ENCODE results near the gene ZNF415.
"Not testable (repeated sequence)": the region's sequence is repeated elsewhere in the genome, so short reads cannot be mapped to it uniquely, and the experiment has no call there.

ZNF415 gene

GRCh38 chr19:53130506-53130905 lies 2.2 kb downstream of the ZNF415 start:
- no peak overlapping the region for H3K27ac Mint-ChIP-seq
- H3K36me3 Mint-ChIP-seq, result peaks cover 31% of the 10 kb centered on the region
- no peak overlapping the region for H3K4me3 Mint-ChIP-seq
- H3K9me3 Mint-ChIP-seq (ENCODE audit: low read depth), result peaks cover 22% of the 10 kb centered on the region
- H3K4me1 Mint-ChIP-seq (ENCODE audit: low read depth), result peaks cover 8% of the 10 kb centered on the region
- peaks cover 11% of the 10 kb centered on the region for H3K27me3 Mint-ChIP-seq

GRCh38 chr19:53126733-53127526 lies 5.8 kb downstream of the ZNF415 start:
- H3K4me1 Mint-ChIP-seq (ENCODE audit: low read depth); H3K4me3 Mint-ChIP-seq; H3K27ac Mint-ChIP-seq: not testable (repeated sequence)
- Mint-ChIP-seq H3K36me3 (peaks cover 34% of the 10 kb centered on the region), H3K27me3 (peaks cover 10% of the 10 kb centered on the region), H3K9me3 (ENCODE audit: low read depth) (peaks cover 27% of the 10 kb centered on the region)

- no peak overlapping the region for H3K27ac Mint-ChIP-seq
- peaks cover 5% of the 10 kb centered on the region for H3K27me3 Mint-ChIP-seq
- no peak overlapping the region for H3K4me3 Mint-ChIP-seq
- no peaks in the 10 kb centered on the region for H3K4me1 Mint-ChIP-seq (ENCODE audit: low read depth)
- peaks cover 28% of the 10 kb centered on the region for H3K36me3 Mint-ChIP-seq
- peaks cover 17% of the 10 kb centered on the region for H3K9me3 Mint-ChIP-seq (ENCODE audit: low read depth)
Observed at GRCh38 chr19:53123400-53123799, 9.3 kb downstream of the ZNF415 start.

GRCh38 chr19:53112286-53112685 lies 20.4 kb downstream of the ZNF415 start:
- Mint-ChIP-seq H3K4me1 (ENCODE audit: low read depth) (no peaks in the 10 kb centered on the region), H3K4me3 (no peak overlapping the region), H3K27me3 (peaks cover 1% of the 10 kb centered on the region), H3K9me3 (ENCODE audit: low read depth) (peaks cover 43% of the 10 kb centered on the region), H3K27ac (no peak overlapping the region), H3K36me3 (peaks cover 46% of the 10 kb centered on the region)

GRCh38 chr19:53109527-53109926 lies 23.2 kb downstream of the ZNF415 start:
- Mint-ChIP-seq H3K4me3 (no peak overlapping the region), H3K27ac (no peak overlapping the region), H3K4me1 (ENCODE audit: low read depth) (no peaks in the 10 kb centered on the region), H3K9me3 (ENCODE audit: low read depth) (peaks cover 35% of the 10 kb centered on the region), H3K36me3 (peaks cover 32% of the 10 kb centered on the region), H3K27me3 (peaks cover 1% of the 10 kb centered on the region)

- peaks cover 29% of the 10 kb centered on the region for H3K4me1 Mint-ChIP-seq (ENCODE audit: low read depth)
- H3K27me3 Mint-ChIP-seq, result no peaks in the 10 kb centered on the region
- peaks cover 9% of the 10 kb centered on the region for H3K9me3 Mint-ChIP-seq (ENCODE audit: low read depth)
- H3K27ac Mint-ChIP-seq, result peak within 1 kb of the TSS; percentile 91
- peaks cover 21% of the 10 kb centered on the region for H3K36me3 Mint-ChIP-seq
- H3K4me3 Mint-ChIP-seq, result peak within 1 kb of the TSS; percentile 96
Observed at GRCh38 chr19:53103234-53104203, 29.2 kb downstream of the ZNF415 start, which contains the start of gene ZNF160. Gene ZNF160, minus strand, starts transcription at chr19:53103422. Its CDS starts 17,146 bp downstream, at chr19:53086276.

GRCh38 chr19:53102756-53103233 lies 29.9 kb downstream of the ZNF415 start:
- Mint-ChIP-seq H3K27ac (peak overlapping the region; percentile 91), H3K4me3 (peak overlapping the region; percentile 96), H3K9me3 (ENCODE audit: low read depth) (peaks cover 3% of the 10 kb centered on the region)

GRCh38 chr19:53102206-53102755 lies 30.4 kb downstream of the ZNF415 start:
- Mint-ChIP-seq H3K4me3 (peak overlapping the region; percentile 96), H3K9me3 (ENCODE audit: low read depth) (peaks cover 3% of the 10 kb centered on the region), H3K27ac (peak overlapping the region; percentile 91), H3K4me1 (ENCODE audit: low read depth) (peaks cover 34% of the 10 kb centered on the region), H3K36me3 (peaks cover 22% of the 10 kb centered on the region), H3K27me3 (no peaks in the 10 kb centered on the region)

More at GRCh38 chr19:53102756-53103233, 29.9 kb downstream of the ZNF415 start:
- Mint-ChIP-seq H3K4me1 (ENCODE audit: low read depth) (peaks cover 32% of the 10 kb centered on the region), H3K27me3 (no peaks in the 10 kb centered on the region), H3K36me3 (peaks cover 17% of the 10 kb centered on the region)

- Mint-ChIP-seq H3K27ac (peak overlapping the region; percentile 91), H3K4me1 (ENCODE audit: low read depth) (peaks cover 36% of the 10 kb centered on the region), H3K4me3 (peak overlapping the region; percentile 96), H3K9me3 (ENCODE audit: low read depth) (no peaks in the 10 kb centered on the region), H3K36me3 (peaks cover 21% of the 10 kb centered on the region), H3K27me3 (no peaks in the 10 kb centered on the region)
Observed at GRCh38 chr19:53101518-53101917, 31.2 kb downstream of the ZNF415 start.

GRCh38 chr19:53098570-53098969 lies 34.1 kb downstream of the ZNF415 start:
- H3K27me3 Mint-ChIP-seq; H3K27ac Mint-ChIP-seq; H3K9me3 Mint-ChIP-seq (ENCODE audit: low read depth); H3K4me3 Mint-ChIP-seq: not testable (repeated sequence)
- Mint-ChIP-seq H3K36me3 (peaks cover 32% of the 10 kb centered on the region), H3K4me1 (ENCODE audit: low read depth) (peaks cover 34% of the 10 kb centered on the region)

- Mint-ChIP-seq H3K4me1 (ENCODE audit: low read depth) (peaks cover 29% of the 10 kb centered on the region), H3K36me3 (peaks cover 35% of the 10 kb centered on the region)
- not testable (repeated sequence) for H3K27me3 Mint-ChIP-seq; H3K9me3 Mint-ChIP-seq (ENCODE audit: low read depth); H3K27ac Mint-ChIP-seq; H3K4me3 Mint-ChIP-seq
Observed at GRCh38 chr19:53096982-53097690, 35.6 kb downstream of the ZNF415 start.

GRCh38 chr19:53096579-53096978 lies 36.1 kb downstream of the ZNF415 start:
- H3K9me3 Mint-ChIP-seq (ENCODE audit: low read depth); H3K27ac Mint-ChIP-seq; H3K4me3 Mint-ChIP-seq; H3K27me3 Mint-ChIP-seq: not testable (repeated sequence)
- peaks cover 35% of the 10 kb centered on the region for H3K36me3 Mint-ChIP-seq
- peaks cover 23% of the 10 kb centered on the region for H3K4me1 Mint-ChIP-seq (ENCODE audit: low read depth)

GRCh38 chr19:53094754-53095575 lies 37.7 kb downstream of the ZNF415 start:
- Mint-ChIP-seq H3K4me1 (ENCODE audit: low read depth) (peaks cover 19% of the 10 kb centered on the region), H3K27ac (no peak overlapping the region), H3K36me3 (peaks cover 44% of the 10 kb centered on the region), H3K27me3 (no peaks in the 10 kb centered on the region), H3K4me3 (no peak overlapping the region), H3K9me3 (ENCODE audit: low read depth) (no peaks in the 10 kb centered on the region)
